Calu3 (cell line): ENCODE measurements around the gene F10. TPM values are rescaled to one million over a fixed set of nuclear protein-coding genes. Genes with fewer than 3 reads are reported as not detected.

Experiments
- BruUV-seq: library from RNA; stranded (reverse); fragments of 400-500 nt; replicated peaks from 2 replicates; lab custom pipeline; 2021; lab: Mats Ljungman, UMichigan
- CTCF ChIA-PET: fragments of 300-600 bp; sonication (Branson Sonifier 250); formaldehyde crosslinking; loops from one replicate; lab custom pipeline; 2022; ENCODE audit warnings: antibody characterized with exemption; lab: Charles Lee
- DNase-seq: peaks from one replicate; pipeline ENCODE4 v3.0.0; 2022
- H3K27ac Mint-ChIP-seq: one replicate; pipeline ENCODE4 v1.8.0; 2022; ENCODE audit warnings: mixed read lengths; ENCODE audit not compliant: unreplicated experiment
- H3K27me3 Mint-ChIP-seq: one replicate; pipeline ENCODE4 v1.8.0; 2022; ENCODE audit warnings: mixed read lengths; ENCODE audit not compliant: unreplicated experiment
- H3K36me3 Mint-ChIP-seq: one replicate; pipeline ENCODE4 v1.8.0; 2022; ENCODE audit warnings: mild to moderate bottlenecking, moderate library complexity, mixed read lengths; ENCODE audit not compliant: insufficient read depth, unreplicated experiment
- H3K4me1 Mint-ChIP-seq: one replicate; pipeline ENCODE4 v1.8.0; 2022; ENCODE audit warnings: mild to moderate bottlenecking, low read depth, mixed read lengths; ENCODE audit not compliant: unreplicated experiment
- H3K4me3 Mint-ChIP-seq: one replicate; pipeline ENCODE4 v1.8.0; 2022; ENCODE audit warnings: mild to moderate bottlenecking, low read depth, moderate library complexity, mixed read lengths; ENCODE audit not compliant: unreplicated experiment
- H3K9me3 Mint-ChIP-seq: one replicate; pipeline ENCODE4 v1.8.0; 2022; ENCODE audit warnings: low read depth, mixed read lengths; ENCODE audit not compliant: unreplicated experiment
- intact Hi-C: fragments of 100-400 bp; cut with micrococcal nuclease; formaldehyde crosslinking; loops from one replicate; pipeline ENCODE4 v1.10.0; 2022; ENCODE audit not compliant: unreplicated experiment
- total RNA-seq: library from RNA; stranded (reverse); gene quantifications from 2 replicates; pipeline ENCODE4 v1.2.3, GENCODE V29; 2022
- TF ChIP-seq, protein P1 (sequence below): fragments of 200-600 bp; IDR thresholded peaks from one replicate; pipeline ENCODE4 v1.8.0; 2022; ENCODE audit warnings: antibody characterized with exemption; ENCODE audit not compliant: unreplicated experiment

The F10 gene
- total RNA-seq, 1 experiment from 2014 or later, result not detected

DNA sequence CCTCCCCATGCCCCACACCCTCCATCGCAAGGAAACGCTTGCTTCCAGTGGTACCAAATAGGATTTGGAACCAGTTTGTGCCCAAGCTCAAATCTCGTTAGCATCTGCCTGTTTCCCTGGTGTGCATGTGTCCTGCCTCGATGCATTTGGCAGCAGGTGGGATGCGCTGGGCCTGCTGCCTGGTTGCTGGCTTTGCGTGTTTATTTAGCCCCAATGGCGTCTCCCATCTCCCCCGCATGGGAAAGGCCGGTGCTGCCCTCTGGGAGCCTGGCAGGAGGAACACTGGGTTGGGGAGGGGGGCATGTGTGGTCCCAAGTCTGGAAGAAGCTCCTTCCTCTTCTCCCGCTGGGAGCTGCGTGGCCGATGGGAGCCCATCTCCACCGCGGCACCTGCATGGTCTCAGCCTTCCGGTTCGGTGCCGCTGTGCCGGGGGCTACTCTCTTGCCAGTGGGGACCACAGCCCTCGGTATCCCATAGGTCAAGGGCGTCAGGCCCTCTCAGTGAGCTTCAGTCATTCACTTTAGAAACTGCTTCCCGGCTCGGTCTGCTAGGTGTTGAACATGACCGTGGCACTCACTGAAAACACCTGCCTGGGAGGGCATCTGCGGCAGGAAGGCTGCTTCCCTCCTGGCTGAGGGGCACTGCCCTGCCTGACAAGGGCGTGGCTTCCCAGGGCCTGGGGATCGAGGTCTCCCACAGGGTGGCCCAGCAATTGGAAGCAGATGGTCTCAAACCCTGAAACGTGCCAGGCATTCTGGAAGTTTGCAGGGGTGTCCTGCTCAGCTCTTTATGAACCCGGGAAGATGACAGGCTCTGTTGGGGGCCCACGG lies 28.8 kb upstream of the F10 start:
- TF ChIP-seq, protein P1, sequence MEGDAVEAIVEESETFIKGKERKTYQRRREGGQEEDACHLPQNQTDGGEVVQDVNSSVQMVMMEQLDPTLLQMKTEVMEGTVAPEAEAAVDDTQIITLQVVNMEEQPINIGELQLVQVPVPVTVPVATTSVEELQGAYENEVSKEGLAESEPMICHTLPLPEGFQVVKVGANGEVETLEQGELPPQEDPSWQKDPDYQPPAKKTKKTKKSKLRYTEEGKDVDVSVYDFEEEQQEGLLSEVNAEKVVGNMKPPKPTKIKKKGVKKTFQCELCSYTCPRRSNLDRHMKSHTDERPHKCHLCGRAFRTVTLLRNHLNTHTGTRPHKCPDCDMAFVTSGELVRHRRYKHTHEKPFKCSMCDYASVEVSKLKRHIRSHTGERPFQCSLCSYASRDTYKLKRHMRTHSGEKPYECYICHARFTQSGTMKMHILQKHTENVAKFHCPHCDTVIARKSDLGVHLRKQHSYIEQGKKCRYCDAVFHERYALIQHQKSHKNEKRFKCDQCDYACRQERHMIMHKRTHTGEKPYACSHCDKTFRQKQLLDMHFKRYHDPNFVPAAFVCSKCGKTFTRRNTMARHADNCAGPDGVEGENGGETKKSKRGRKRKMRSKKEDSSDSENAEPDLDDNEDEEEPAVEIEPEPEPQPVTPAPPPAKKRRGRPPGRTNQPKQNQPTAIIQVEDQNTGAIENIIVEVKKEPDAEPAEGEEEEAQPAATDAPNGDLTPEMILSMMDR, result no peak
- Mint-ChIP-seq H3K27me3 (no peaks in the 10 kb centered on the region), H3K9me3 (no peaks in the 10 kb centered on the region), H3K4me1 (no peaks in the 10 kb centered on the region), H3K36me3 (no peaks in the 10 kb centered on the region), H3K27ac (no peak overlapping the region), H3K4me3 (no peak overlapping the region)
- CTCF ChIA-PET, result interaction anchor here (0.8 kb wide), 1 partner anchor 58 kb away, joined by 3 read pairs; no protein-coding TSS in a partner anchor
- DNase-seq, result no peak
- intact Hi-C loops, result no loop called here
- BruUV-seq, result no TSS peak

- no peak overlapping the region for H3K4me3 Mint-ChIP-seq
- H3K27me3 Mint-ChIP-seq, result no peaks in the 10 kb centered on the region
- no peak overlapping the region for H3K27ac Mint-ChIP-seq
- no peaks in the 10 kb centered on the region for H3K9me3 Mint-ChIP-seq
- TF ChIP-seq, protein P1, result no peak
- BruUV-seq, result no TSS peak
- intact Hi-C loops, result no loop called here
- DNase-seq, result no peak
- CTCF ChIA-PET, result interaction anchor here (0.8 kb wide), 1 partner anchor 57 kb away, joined by 3 read pairs; no protein-coding TSS in a partner anchor
- H3K36me3 Mint-ChIP-seq, result peaks cover 5% of the 10 kb centered on the region
- no peaks in the 10 kb centered on the region for H3K4me1 Mint-ChIP-seq
Observed at GRCh38 chr13:113094410-113094800, 28.2 kb upstream of the F10 start.

GRCh38 chr13:113095146-113096051 lies 27.2 kb upstream of the F10 start:
- no TSS peak for BruUV-seq
- Mint-ChIP-seq H3K27ac (no peak overlapping the region), H3K4me3 (no peak overlapping the region), H3K4me1 (no peaks in the 10 kb centered on the region), H3K27me3 (no peaks in the 10 kb centered on the region), H3K36me3 (peaks cover 5% of the 10 kb centered on the region), H3K9me3 (no peaks in the 10 kb centered on the region)
- intact Hi-C loops, result no loop called here
- CTCF ChIA-PET, result no interaction called here
- TF ChIP-seq, protein P1, result no peak
- no peak for DNase-seq

DNA sequence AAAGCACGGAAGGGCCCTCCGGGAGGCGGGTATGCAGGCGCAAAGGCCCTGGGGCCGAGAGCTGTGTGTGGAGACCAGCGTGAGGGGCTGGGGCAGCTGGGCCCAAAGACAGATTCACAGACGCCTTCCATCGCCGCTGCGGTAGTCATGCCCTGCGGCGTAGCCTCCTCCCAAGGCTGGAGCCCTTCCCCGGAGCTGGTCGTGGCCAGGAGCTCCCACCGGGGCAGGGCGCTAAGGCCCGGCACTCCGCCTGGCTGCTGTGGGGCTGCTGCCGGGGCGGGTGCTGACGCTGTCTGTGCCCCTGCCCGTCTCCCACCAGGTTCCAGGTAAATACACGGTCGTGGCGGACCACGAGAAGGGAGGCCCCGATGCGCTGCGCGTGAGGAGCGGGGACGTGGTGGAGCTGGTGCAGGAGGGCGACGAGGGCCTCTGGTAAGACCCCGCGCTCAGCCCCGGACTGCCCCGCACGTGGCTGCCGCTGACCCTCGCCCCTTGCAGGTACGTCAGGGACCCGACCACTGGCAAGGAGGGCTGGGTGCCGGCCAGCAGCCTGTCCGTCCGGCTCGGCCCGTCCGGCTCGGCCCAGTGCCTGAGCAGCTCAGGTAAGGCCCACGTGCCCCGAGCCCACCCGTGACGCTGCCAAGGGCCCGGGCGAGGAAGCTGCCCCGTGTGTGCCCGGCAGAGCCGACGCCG lies 26.4 kb upstream of the F10 start:
- Mint-ChIP-seq H3K27ac (no peak overlapping the region), H3K4me3 (no peak overlapping the region), H3K27me3 (no peaks in the 10 kb centered on the region), H3K4me1 (no peaks in the 10 kb centered on the region), H3K36me3 (peaks cover 5% of the 10 kb centered on the region), H3K9me3 (no peaks in the 10 kb centered on the region)
- CTCF ChIA-PET, result no interaction called here
- TF ChIP-seq, protein P1, result no peak
- DNase-seq, result no peak
- intact Hi-C loops, result no loop called here
- no TSS peak for BruUV-seq
